HG03108 (cell line): ENCODE measurements around the gene FSTL4.

Source experiments
- ATAC-seq: cut with Tn5 transposase; IDR thresholded peaks from one replicate; pipeline ENCODE4 v1.9.1; 2021; ENCODE audit warnings: moderate library complexity; ENCODE audit not compliant: unreplicated experiment

Gene FSTL4

GRCh38 chr5:133393776-133394476 is 218.4 kb downstream of the FSTL4 start:
- no peak for ATAC-seq

GRCh38 chr5:133392448-133392847 is 219.9 kb downstream of the FSTL4 start:
- no peak for ATAC-seq

GRCh38 chr5:133391354-133392136 is 220.8 kb downstream of the FSTL4 start:
- ATAC-seq = no peak

- ATAC-seq = no peak
Observed at GRCh38 chr5:133390416-133391353, 221.7 kb downstream of the FSTL4 start.

GRCh38 chr5:133389066-133389590 is 223.2 kb downstream of the FSTL4 start:
- no peak for ATAC-seq

GRCh38 chr5:133387621-133388020 is 224.7 kb downstream of the FSTL4 start:
- ATAC-seq = no peak

- no peak for ATAC-seq
Observed at GRCh38 chr5:133387091-133387490, 225.2 kb downstream of the FSTL4 start.

- ATAC-seq = no peak
Observed at GRCh38 chr5:133386662-133387061, 225.7 kb downstream of the FSTL4 start.

GRCh38 chr5:133385346-133385745 is 227.0 kb downstream of the FSTL4 start:
- ATAC-seq = no peak

GRCh38 chr5:133384903-133385302 is 227.4 kb downstream of the FSTL4 start:
- ATAC-seq = no peak

- no peak for ATAC-seq
Observed at GRCh38 chr5:133384120-133384855, 228.1 kb downstream of the FSTL4 start.

- no peak for ATAC-seq
Observed at GRCh38 chr5:133383580-133383939, 228.8 kb downstream of the FSTL4 start.

GRCh38 chr5:133382661-133383579 is 229.4 kb downstream of the FSTL4 start:
- ATAC-seq = no peak

- ATAC-seq = no peak
Observed at GRCh38 chr5:133381571-133382365, 230.6 kb downstream of the FSTL4 start.

- ATAC-seq = no peak
Observed at GRCh38 chr5:133381041-133381440, 231.3 kb downstream of the FSTL4 start.

GRCh38 chr5:133377736-133378135 is 234.6 kb downstream of the FSTL4 start:
- no peak for ATAC-seq

- ATAC-seq = no peak
Observed at GRCh38 chr5:133376986-133377385, 235.4 kb downstream of the FSTL4 start.

GRCh38 chr5:133373121-133373870 is 239.0 kb downstream of the FSTL4 start:
- no peak for ATAC-seq
